ENCODE measurements around the gene RAB31.

DNA sequence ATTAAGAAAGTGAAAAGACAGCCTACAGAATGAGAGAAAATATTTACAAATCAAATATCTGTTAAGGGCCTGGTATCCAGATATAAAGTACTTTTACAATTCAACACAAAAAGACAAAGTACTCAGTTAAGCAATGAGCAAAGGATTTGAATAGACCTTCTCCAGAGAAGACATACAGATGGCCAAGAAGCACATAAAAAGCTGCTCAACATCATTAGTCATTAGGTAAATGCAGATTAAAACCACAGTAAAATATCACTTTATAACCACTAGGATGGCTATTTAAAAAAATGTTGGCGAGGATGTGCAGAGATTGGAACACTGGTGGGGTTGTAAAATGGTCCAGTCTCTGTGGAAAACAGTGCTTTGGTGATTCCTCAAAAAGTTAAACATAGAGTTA is 38.9 kb downstream of the RAB31 start:
- no peak for TF ChIP-seq EZH2 (IDR thresholded peaks at IDR 0.05)
- TF ChIP-seq POLR2AphosphoS5 (IDR thresholded peaks at IDR 0.05; ENCODE audit: borderline replicate concordance, low read depth, low read length) = no peak
- TF ChIP-seq FOXP2 (optimal IDR thresholded peaks at IDR 0.05; ENCODE audit: control extremely low read depth, extremely low read length, insufficient read depth) = no peak
